Measurements from ENCODE around the gene ZBTB1. TPM values are rescaled to one million over a fixed set of nuclear protein-coding genes. Genes with fewer than 3 reads are reported as not detected.

ZBTB1 gene
- total and polyA plus RNA-seq, 10 of the 15 experiments (the other 5 are each of a cell fraction or from before 2014, with no cell fraction given), result 12.3 to 127 (median 40.0) TPM

DNA sequence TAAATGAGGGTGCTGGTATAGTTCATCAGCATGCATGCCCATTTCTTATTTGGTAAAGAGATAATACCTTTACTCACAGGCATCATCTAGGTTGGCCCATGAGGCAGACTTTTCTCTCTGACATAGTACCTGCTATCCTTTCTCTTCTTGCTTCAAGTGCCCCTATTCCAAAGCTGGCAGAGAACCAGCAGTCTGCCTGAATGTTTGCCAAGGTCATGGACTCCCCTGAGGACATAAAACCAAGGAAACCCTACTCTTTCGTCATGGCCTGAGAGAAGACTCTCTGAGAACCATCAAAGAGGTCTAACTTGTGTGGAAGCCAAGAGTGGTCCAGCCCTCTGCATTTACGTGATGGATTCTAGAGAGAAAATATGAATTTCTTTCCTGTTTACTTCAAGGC is 57.1 kb downstream of the ZBTB1 start:
- ATAC-seq (no peak), DNase-seq (ENCODE audit: low read depth, low spot score) (no peak), FAIRE-seq (no peak)
- POLR2A ChIA-PET, result interaction anchor here (0.5 kb wide), 1 partner anchor 1387 kb away, joined by 4 read pairs; no protein-coding TSS in a partner anchor
- Histone ChIP-seq H3K79me2 (ENCODE audit: control insufficient read depth, insufficient read depth, low read length) (no peaks in the 10 kb centered on the region), H3K27me3 (replicated peaks in 1 of 2; ENCODE audit: control insufficient read depth in 2 of 2, insufficient read depth in 2 of 2, low read length in 1 of 2) (no peaks in the 10 kb centered on the region; a peak in 1 of 4 replicates), H3K4me3 (no peak overlapping the region), H3K27ac (ENCODE audit: control insufficient read depth, insufficient read depth) (no peak overlapping the region), H3K9me3 (replicated peaks; ENCODE audit: control insufficient read depth, insufficient read depth, low read length) (no peaks in the 10 kb centered on the region), H3K9ac (ENCODE audit: control insufficient read depth, insufficient read depth, low read length) (no peak overlapping the region), H3K36me3 (ENCODE audit: control insufficient read depth in 2 of 2, insufficient read depth in 2 of 2, low read length in 1 of 2) (no peaks in the 10 kb centered on the region), H2AFZ (ENCODE audit: control insufficient read depth, low read depth, low read length) (no peak overlapping the region), H3K4me2 (ENCODE audit: control insufficient read depth, insufficient read depth) (no peak overlapping the region), H3K4me1 (ENCODE audit: control insufficient read depth, insufficient read depth, low read length) (no peaks in the 10 kb centered on the region), H4K20me1 (ENCODE audit: control insufficient read depth, insufficient read depth) (no peaks in the 10 kb centered on the region; the same call in 1 of the 2 replicates)
- WGBS (ENCODE audit: insufficient coverage, insufficient replicate concordance, low lambda C conversion rate, missing lambda C conversion rate), result 44% methylated on average over 2 of the region's 2 CpGs
- intact Hi-C loops (cut with micrococcal nuclease; ENCODE audit: unreplicated experiment) (no loop called here), in situ Hi-C loops (cut with MboI) (no loop called here)
- no TSS peak for BruUV-seq (replicated peaks)
- CTCF ChIA-PET, result no interaction called here
- TF ChIP-seq KLF5 (IDR thresholded peaks at IDR 0.05; ENCODE audit: partially characterized antibody) (no peak), NBN (IDR thresholded peaks at IDR 0.05) (no peak), TCF7 (IDR thresholded peaks at IDR 0.05; ENCODE audit: borderline replicate concordance) (no peak), BMI1 (IDR thresholded peaks at IDR 0.05; ENCODE audit: borderline replicate concordance) (no peak)
- TF ChIP-seq, protein P1, sequence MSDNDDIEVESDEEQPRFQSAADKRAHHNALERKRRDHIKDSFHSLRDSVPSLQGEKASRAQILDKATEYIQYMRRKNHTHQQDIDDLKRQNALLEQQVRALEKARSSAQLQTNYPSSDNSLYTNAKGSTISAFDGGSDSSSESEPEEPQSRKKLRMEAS (IDR thresholded peaks at IDR 0.05; ENCODE audit: low read depth, low read length), result no peak
- TF ChIP-seq, protein P2, sequence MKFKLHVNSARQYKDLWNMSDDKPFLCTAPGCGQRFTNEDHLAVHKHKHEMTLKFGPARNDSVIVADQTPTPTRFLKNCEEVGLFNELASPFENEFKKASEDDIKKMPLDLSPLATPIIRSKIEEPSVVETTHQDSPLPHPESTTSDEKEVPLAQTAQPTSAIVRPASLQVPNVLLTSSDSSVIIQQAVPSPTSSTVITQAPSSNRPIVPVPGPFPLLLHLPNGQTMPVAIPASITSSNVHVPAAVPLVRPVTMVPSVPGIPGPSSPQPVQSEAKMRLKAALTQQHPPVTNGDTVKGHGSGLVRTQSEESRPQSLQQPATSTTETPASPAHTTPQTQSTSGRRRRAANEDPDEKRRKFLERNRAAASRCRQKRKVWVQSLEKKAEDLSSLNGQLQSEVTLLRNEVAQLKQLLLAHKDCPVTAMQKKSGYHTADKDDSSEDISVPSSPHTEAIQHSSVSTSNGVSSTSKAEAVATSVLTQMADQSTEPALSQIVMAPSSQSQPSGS (IDR thresholded peaks at IDR 0.05; ENCODE audit: low read length), result no peak
- TF ChIP-seq, protein P3, sequence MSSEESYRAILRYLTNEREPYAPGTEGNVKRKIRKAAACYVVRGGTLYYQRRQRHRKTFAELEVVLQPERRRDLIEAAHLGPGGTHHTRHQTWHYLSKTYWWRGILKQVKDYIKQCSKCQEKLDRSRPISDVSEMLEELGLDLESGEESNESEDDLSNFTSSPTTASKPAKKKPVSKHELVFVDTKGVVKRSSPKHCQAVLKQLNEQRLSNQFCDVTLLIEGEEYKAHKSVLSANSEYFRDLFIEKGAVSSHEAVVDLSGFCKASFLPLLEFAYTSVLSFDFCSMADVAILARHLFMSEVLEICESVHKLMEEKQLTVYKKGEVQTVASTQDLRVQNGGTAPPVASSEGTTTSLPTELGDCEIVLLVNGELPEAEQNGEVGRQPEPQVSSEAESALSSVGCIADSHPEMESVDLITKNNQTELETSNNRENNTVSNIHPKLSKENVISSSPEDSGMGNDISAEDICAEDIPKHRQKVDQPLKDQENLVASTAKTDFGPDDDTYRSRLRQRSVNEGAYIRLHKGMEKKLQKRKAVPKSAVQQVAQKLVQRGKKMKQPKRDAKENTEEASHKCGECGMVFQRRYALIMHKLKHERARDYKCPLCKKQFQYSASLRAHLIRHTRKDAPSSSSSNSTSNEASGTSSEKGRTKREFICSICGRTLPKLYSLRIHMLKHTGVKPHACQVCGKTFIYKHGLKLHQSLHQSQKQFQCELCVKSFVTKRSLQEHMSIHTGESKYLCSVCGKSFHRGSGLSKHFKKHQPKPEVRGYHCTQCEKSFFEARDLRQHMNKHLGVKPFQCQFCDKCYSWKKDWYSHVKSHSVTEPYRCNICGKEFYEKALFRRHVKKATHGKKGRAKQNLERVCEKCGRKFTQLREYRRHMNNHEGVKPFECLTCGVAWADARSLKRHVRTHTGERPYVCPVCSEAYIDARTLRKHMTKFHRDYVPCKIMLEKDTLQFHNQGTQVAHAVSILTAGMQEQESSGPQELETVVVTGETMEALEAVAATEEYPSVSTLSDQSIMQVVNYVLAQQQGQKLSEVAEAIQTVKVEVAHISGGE (CRISPR knock-in tag; IDR thresholded peaks at IDR 0.05), result no peak
- SMC1A ChIA-PET (ENCODE audit: uncharacterized antibody, unreplicated experiment), result interaction anchor here (1.9 kb wide), 1 partner anchor 19 kb away, joined by 7 read pairs; no protein-coding TSS in a partner anchor
- RAD21 ChIA-PET (ENCODE audit: unreplicated experiment), result no interaction called here

Data from GM12878 (cell line).